Measurements from ENCODE around the gene NDUFB11.

DNA sequence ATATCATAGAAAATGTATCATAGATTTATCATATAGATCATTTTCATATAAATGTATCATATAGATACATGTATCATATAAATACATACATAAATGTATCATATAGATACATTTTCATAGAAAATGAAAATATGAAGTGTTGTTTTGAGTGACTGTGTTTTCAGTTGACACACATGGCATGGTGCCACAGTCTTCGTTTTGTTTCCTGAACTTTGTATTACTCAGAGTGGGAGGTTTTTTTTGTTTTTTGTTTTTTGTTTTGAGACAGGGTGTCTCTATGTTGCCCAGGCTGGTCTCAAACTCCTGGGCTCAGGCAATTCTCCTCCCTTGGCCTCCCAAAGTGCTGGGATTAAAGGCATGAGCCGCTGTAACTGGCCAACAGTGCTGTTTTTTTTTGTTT is 4.4 kb upstream of the NDUFB11 start:
- TF ChIP-seq CTCF (IDR thresholded peaks at IDR 0.05) (no peak), POLR2AphosphoS5 (IDR thresholded peaks at IDR 0.05; ENCODE audit: insufficient read depth in 1 of 2, low read depth in 1 of 2) (no peak)

Data from vagina (tissue), 2 donors.